ENCODE measurements around the gene CERS4. TPM values are rescaled to one million over a fixed set of nuclear protein-coding genes. Genes with fewer than 3 reads are reported as not detected.

Gene CERS4
- total and polyA plus RNA-seq, 2 experiments from 2014 or later: 68.5 to 109 TPM

DNA sequence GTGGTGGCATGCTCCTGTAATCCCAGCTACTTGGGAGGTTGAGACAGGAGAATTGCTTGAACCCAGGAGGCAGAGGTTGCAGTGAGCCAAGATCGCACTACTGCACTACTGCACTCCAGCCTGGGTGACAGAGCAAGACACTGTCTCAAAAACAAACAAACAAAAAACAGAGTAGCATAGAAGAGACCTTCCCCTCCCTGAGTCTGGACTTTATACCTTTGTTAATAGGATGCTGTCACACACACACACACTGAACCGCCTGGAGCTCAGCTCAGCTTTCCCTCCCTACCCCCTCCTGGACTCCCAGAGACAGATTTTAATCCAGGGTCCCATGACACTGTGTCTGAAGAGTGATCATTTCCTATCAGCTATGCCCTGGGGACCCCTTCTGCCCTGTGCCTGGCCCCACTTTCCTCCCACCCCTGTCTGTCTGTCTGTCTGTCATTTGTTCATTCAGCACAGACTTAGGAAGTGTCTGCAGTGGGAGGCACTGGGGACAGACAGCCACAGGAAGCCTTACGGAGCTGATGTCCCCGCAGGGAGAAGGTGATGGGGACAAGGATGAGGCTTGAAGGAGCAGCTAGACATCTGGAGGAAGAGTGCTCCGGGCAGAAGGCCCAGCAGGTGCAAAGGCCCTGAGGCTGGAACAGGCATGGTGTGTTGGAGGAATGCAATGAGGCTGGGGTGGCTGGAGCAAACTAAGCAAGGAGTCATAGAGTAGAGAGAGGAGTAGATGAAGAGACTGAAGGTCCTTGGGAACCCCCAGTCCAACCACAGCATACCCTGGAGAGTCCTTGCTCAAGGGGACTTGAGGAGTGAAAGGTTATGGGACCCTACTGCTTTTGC lies 4.9 kb downstream of the CERS4 start (continued):
- TF ChIP-seq, protein P1, sequence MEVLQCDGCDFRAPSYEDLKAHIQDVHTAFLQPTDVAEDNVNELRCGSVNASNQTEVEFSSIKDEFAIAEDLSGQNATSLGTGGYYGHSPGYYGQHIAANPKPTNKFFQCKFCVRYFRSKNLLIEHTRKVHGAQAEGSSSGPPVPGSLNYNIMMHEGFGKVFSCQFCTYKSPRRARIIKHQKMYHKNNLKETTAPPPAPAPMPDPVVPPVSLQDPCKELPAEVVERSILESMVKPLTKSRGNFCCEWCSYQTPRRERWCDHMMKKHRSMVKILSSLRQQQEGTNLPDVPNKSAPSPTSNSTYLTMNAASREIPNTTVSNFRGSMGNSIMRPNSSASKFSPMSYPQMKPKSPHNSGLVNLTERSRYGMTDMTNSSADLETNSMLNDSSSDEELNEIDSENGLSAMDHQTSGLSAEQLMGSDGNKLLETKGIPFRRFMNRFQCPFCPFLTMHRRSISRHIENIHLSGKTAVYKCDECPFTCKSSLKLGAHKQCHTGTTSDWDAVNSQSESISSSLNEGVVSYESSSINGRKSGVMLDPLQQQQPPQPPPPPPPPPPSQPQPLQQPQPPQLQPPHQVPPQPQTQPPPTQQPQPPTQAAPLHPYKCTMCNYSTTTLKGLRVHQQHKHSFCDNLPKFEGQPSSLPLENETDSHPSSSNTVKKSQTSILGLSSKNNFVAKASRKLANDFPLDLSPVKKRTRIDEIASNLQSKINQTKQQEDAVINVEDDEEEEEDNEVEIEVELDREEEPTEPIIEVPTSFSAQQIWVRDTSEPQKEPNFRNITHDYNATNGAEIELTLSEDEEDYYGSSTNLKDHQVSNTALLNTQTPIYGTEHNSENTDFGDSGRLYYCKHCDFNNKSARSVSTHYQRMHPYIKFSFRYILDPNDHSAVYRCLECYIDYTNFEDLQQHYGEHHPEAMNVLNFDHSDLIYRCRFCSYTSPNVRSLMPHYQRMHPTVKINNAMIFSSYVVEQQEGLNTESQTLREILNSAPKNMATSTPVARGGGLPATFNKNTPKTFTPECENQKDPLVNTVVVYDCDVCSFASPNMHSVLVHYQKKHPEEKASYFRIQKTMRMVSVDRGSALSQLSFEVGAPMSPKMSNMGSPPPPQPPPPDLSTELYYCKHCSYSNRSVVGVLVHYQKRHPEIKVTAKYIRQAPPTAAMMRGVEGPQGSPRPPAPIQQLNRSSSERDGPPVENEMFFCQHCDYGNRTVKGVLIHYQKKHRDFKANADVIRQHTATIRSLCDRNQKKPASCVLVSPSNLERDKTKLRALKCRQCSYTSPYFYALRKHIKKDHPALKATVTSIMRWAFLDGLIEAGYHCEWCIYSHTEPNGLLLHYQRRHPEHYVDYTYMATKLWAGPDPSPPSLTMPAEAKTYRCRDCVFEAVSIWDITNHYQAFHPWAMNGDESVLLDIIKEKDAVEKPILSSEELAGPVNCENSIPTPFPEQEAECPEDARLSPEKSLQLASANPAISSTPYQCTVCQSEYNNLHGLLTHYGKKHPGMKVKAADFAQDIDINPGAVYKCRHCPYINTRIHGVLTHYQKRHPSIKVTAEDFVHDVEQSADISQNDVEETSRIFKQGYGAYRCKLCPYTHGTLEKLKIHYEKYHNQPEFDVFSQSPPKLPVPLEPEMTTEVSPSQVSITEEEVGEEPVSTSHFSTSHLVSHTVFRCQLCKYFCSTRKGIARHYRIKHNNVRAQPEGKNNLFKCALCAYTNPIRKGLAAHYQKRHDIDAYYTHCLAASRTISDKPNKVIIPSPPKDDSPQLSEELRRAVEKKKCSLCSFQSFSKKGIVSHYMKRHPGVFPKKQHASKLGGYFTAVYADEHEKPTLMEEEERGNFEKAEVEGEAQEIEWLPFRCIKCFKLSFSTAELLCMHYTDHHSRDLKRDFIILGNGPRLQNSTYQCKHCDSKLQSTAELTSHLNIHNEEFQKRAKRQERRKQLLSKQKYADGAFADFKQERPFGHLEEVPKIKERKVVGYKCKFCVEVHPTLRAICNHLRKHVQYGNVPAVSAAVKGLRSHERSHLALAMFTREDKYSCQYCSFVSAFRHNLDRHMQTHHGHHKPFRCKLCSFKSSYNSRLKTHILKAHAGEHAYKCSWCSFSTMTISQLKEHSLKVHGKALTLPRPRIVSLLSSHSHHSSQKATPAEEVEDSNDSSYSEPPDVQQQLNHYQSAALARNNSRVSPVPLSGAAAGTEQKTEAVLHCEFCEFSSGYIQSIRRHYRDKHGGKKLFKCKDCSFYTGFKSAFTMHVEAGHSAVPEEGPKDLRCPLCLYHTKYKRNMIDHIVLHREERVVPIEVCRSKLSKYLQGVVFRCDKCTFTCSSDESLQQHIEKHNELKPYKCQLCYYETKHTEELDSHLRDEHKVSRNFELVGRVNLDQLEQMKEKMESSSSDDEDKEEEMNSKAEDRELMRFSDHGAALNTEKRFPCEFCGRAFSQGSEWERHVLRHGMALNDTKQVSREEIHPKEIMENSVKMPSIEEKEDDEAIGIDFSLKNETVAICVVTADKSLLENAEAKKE (CRISPR knock-in tag; IDR thresholded peaks at IDR 0.05): no peak
- TF ChIP-seq ZNF114 (CRISPR knock-in tag; IDR thresholded peaks at IDR 0.05) (no peak), REST (IDR thresholded peaks at IDR 0.05; ENCODE audit: unreplicated experiment) (no peak)

DNA sequence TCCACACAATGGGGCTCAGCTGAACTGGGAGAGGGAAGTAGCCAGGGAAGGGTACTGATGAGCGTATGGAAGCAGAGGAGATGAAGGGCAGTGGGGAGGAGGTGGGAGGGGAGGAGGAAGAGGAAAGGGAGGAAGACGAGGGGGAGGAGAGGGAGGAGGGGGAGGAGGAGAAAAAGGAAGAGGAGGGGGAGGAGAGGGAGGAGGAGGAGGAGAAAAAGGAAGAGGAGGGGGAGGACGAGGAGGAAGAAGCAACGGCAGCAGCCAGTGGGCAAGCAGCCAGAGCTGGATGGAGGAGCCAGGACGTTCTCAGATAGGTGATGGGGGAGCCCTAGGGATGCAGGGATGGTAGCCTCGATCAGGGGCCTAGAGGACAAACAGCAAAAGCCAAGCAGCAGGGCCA lies 5.6 kb downstream of the CERS4 start:
- peaks cover 32% of the 10 kb centered on the region for H4K20me1 ChIP-seq (replicated peaks; ENCODE audit: insufficient read depth)
- no peaks in the 10 kb centered on the region for H3K36me3 ChIP-seq (ENCODE audit: insufficient read depth)
- H3K79me2 ChIP-seq (replicated peaks; ENCODE audit: insufficient read depth): peaks cover 95% of the 10 kb centered on the region
- Mint-ChIP-seq H3K4me1 (peaks cover 25% of the 10 kb centered on the region), H3K4me3 (no peak overlapping the region), H3K9me3 (no peaks in the 10 kb centered on the region), H3K27me3 (ENCODE audit: insufficient read depth, low read depth, poor library complexity) (peaks cover 9% of the 10 kb centered on the region), H3K27ac (no peak overlapping the region), H3K36me3 (ENCODE audit: low read depth) (peaks cover 32% of the 10 kb centered on the region)
- no peaks in the 10 kb centered on the region for H3F3A ChIP-seq (replicated peaks; ENCODE audit: low read depth)
- H2AFZ ChIP-seq: no peak overlapping the region
- no peak for ATAC-seq
- H3K4me3 ChIP-seq: no peak overlapping the region
- H3K4me1 ChIP-seq (ENCODE audit: insufficient read depth): peaks cover 5% of the 10 kb centered on the region; the same call in 1 of the 2 replicates
- DNase-seq (ENCODE audit: low spot score): no peak
- no peak overlapping the region for H3K27ac ChIP-seq (ENCODE audit: low read depth)
- no peak overlapping the region for H3K4me2 ChIP-seq
- H3K27me3 ChIP-seq (ENCODE audit: insufficient read depth): no peaks in the 10 kb centered on the region
- H3K9me2 ChIP-seq (ENCODE audit: insufficient read depth): no peaks in the 10 kb centered on the region
- TF ChIP-seq EZH2 (IDR thresholded peaks at IDR 0.05; ENCODE audit: low read depth, unreplicated experiment): no peak
- no peak for TF ChIP-seq CREB1 (CRISPR knock-in tag; IDR thresholded peaks at IDR 0.05; ENCODE audit: low read depth)
- no peak for TF ChIP-seq STAT1 (IDR thresholded peaks at IDR 0.05; ENCODE audit: unreplicated experiment)
- TF ChIP-seq JUNB (IDR thresholded peaks at IDR 0.05; ENCODE audit: unreplicated experiment): no peak
- no peak for TF ChIP-seq ZNF114 (CRISPR knock-in tag; IDR thresholded peaks at IDR 0.05)
